Measurements from ENCODE around the gene TMOD2.

TMOD2 gene

GRCh38 chr15:51863131-51863530 lies 111.7 kb downstream of the TMOD2 start:
- DNase-seq = no peak

- no peak for DNase-seq
Observed at GRCh38 chr15:51864408-51865056, 113.1 kb downstream of the TMOD2 start.

DNA sequence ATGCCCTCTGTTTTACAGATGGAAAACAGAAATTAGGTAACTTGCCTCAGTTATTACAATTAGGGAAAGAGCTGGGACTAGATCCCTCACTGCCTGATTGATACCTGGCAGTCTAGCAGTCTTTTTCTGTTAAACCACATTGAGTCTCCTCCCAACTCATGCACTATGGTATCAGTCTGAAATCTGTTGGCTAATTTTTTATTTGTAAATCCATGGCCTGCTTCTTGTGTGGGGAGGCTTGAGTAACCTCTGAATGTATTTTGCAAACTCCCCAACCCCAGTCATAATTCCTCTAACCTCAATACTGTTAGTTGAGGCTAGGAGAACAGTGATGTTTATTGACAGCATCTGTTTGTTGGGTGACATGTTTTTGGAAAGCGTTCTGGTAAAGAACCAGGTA lies 113.9 kb downstream of the TMOD2 start:
- no peak for DNase-seq

Measured in SW 1271 (cell line).